Measurements from ENCODE around the gene TCF21.
A peak's percentile ranks its signal among the peaks of the same experiment; 100 is the strongest.

- TF ChIP-seq CTCF (IDR thresholded peaks at IDR 0.05) (no peak), POLR2AphosphoS5 (IDR thresholded peaks at IDR 0.05) (peak; percentile 4)
Observed at GRCh38 chr6:133888929-133889556, at the start of gene TCF21.
